ENCODE data around the gene ZNF354C. TPM values are rescaled to one million over a fixed set of nuclear protein-coding genes. Genes with fewer than 3 reads are reported as not detected.

The ZNF354C gene
- polyA plus RNA-seq = 1.8 and 2.7 TPM in 2 replicates

DNA sequence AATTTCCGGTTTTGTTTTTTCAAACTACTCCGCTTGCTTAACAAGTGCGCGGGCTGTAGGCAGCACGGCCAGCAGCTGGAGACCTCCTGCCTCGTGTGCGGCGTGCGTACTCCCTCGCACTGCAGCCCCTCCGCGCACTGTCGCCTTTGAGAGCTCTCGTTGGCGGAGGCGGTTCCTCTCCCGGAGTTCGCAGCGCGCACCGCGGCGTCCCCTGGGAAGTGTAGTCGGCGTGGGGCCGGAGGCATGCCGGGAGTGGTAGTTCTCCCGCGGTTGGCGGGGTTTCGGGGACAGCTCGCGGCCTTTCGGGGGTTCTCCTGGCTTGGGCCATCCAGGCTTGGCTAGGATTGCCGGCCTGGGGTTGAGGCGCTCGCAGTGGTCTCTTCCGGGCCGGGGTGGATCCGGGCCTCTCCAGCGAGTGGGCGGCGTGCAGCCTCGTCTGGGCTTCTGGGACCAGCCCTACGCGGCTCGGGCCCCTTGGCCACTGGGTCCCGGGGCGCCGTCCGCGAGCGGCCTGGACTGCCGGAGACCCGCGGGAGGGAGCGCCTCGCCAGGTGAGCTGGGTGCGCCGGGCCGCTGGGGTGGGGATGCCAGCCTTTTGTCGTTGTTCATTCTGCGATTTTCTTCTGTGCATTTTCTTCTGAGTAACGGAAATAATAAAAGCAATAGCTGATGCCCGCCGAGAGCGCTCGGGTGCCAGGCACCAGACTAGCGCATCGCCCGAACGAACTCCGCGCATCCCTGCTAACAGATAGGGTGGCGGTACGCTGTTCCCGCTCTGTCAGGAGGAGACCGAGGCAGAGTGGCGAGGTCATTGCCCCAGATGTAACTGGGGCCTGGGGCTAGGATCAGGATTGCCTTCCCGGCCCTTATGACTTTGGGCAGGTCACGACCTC is at the start of gene ZNF354C:
Gene ZNF354C (plus strand): TSS at position 258 of the 893 bp plus-strand sequence. CDS start 1,696 bp downstream, outside the sequence.

DNA sequence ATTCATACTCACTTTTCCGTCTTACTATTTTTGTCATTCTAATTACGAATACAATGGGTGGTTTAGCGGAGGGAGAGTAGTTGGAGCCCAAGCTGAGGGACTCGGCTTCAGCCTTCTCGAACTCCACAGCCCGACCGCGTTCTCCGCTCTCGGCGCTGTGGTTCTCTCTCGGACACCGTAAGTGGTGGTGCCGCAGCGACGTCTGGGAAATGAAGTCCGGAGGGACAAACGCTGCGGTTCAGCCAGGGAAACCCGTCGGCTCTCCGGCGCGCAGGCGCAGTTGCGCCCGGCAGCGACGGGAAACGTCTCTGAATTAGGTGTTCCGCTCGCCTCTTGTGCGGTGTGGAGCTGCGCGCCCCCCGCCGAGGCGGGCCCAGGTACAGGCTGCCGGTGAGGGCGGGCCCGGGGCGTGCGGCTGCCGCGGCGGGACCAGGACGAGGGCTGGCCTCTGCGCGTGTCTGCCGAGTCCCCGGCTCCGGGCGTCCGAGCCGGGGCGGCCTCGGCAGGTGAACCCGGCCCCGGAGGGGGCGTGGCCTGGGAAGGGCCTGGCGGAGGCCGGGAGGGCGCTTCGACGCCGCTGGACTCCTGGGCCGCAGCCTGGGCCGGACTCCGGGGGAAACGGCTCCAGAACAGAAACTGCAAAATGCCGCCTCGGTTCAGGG is 36.5 kb upstream of the ZNF354C start, which contains the start of gene ZNF879:
Gene ZNF879 (plus strand): TSS at position 277 of the 662 bp plus-strand sequence. CDS start 1,201 bp downstream, outside the sequence.

Other genes starting within 250 kb of the ZNF354C start
- 2.0 and 2.3 TPM in 2 replicates for gene ZNF354B, start 200.4 kb upstream of the ZNF354C start, polyA plus RNA-seq
- 0.71 and 4.6 TPM in 2 replicates for gene ZFP2, start 164.5 kb upstream of the ZNF354C start, polyA plus RNA-seq
- 0.13 and 1.6 TPM in 2 replicates for gene ZNF454, start 119.2 kb upstream of the ZNF354C start, polyA plus RNA-seq
- 0.05 TPM in 1 of 2 replicates, not detected in the other for gene GRM6, start 65.1 kb upstream of the ZNF354C start, polyA plus RNA-seq
- gene ZNF879, start 36.6 kb upstream of the ZNF354C start, polyA plus RNA-seq = 2.5 and 2.8 TPM in 2 replicates